Measurements from ENCODE around the gene MTFR1L.
A peak's percentile ranks its signal among the peaks of the same experiment; 100 is the strongest.

MTFR1L gene

GRCh38 chr1:25871086-25871703, 51.4 kb downstream of the MTFR1L start:
- no peak overlapping the region for H3K4me3 Mint-ChIP-seq
- ATAC-seq (no peak), DNase-seq (ENCODE audit: low spot score in 2 of 2) (no peak)
- H3K9me3 Mint-ChIP-seq: no peaks in the 10 kb centered on the region
- H3K27ac Mint-ChIP-seq: no peak overlapping the region
- H3K36me3 Mint-ChIP-seq: no peaks in the 10 kb centered on the region
- H3K4me1 Mint-ChIP-seq: peaks cover 11% of the 10 kb centered on the region

GRCh38 chr1:25871704-25872494, 52.1 kb downstream of the MTFR1L start:
- ATAC-seq: no peak
- Mint-ChIP-seq H3K4me1 (peaks cover 14% of the 10 kb centered on the region), H3K9me3 (no peaks in the 10 kb centered on the region), H3K27ac (no peak overlapping the region), H3K4me3 (no peak overlapping the region), H3K36me3 (no peaks in the 10 kb centered on the region)
- no peak for DNase-seq (ENCODE audit: low spot score in 2 of 2)

GRCh38 chr1:25872713-25873112, 53.0 kb downstream of the MTFR1L start:
- Mint-ChIP-seq H3K36me3 (no peaks in the 10 kb centered on the region), H3K4me3 (no peak overlapping the region), H3K4me1 (peaks cover 14% of the 10 kb centered on the region), H3K9me3 (no peaks in the 10 kb centered on the region), H3K27ac (no peak overlapping the region)
- no peak for ATAC-seq
- DNase-seq (ENCODE audit: low spot score in 2 of 2): no peak

GRCh38 chr1:25873120-25873519, 53.4 kb downstream of the MTFR1L start:
- H3K36me3 Mint-ChIP-seq: no peaks in the 10 kb centered on the region
- ATAC-seq: no peak
- H3K4me3 Mint-ChIP-seq: no peak overlapping the region
- H3K4me1 Mint-ChIP-seq: peaks cover 14% of the 10 kb centered on the region
- no peaks in the 10 kb centered on the region for H3K9me3 Mint-ChIP-seq
- no peak overlapping the region for H3K27ac Mint-ChIP-seq
- DNase-seq (ENCODE audit: low spot score in 2 of 2): no peak

- H3K9me3 Mint-ChIP-seq: no peaks in the 10 kb centered on the region
- no peak for ATAC-seq
- H3K36me3 Mint-ChIP-seq: no peaks in the 10 kb centered on the region
- no peak for DNase-seq (ENCODE audit: low spot score in 2 of 2)
- peak overlapping the region; percentile 81 for H3K4me3 Mint-ChIP-seq
- H3K4me1 Mint-ChIP-seq: peaks cover 14% of the 10 kb centered on the region
- no peak overlapping the region for H3K27ac Mint-ChIP-seq
Measured at GRCh38 chr1:25874209-25874608, 54.5 kb downstream of the MTFR1L start.

- ATAC-seq: no peak
- peaks cover 14% of the 10 kb centered on the region for H3K4me1 Mint-ChIP-seq
Measured at GRCh38 chr1:25874635-25875153, 54.9 kb downstream of the MTFR1L start.

GRCh38 chr1:25875154-25875855, 55.6 kb downstream of the MTFR1L start, which contains the start of gene PAQR7:
PAQR7 (minus strand) TSS chr1:25875708; CDS start chr1:25863839, 11,869 bp downstream.
- peaks cover 14% of the 10 kb centered on the region for H3K4me1 Mint-ChIP-seq
- H3K4me3 Mint-ChIP-seq: peak within 1 kb of the TSS; percentile 81
- no peaks in the 10 kb centered on the region for H3K9me3 Mint-ChIP-seq
- peak within 1 kb of the TSS; percentile 91 for H3K27ac Mint-ChIP-seq
- DNase-seq (ENCODE audit: low spot score in 2 of 2) (peak; percentile 53 to 74), ATAC-seq (peak; percentile 91)
- H3K36me3 Mint-ChIP-seq: no peaks in the 10 kb centered on the region

More at GRCh38 chr1:25874635-25875153, 54.9 kb downstream of the MTFR1L start:
- peak in 1 of 2 donors; percentile 53 for DNase-seq (ENCODE audit: low spot score in 2 of 2)
- Mint-ChIP-seq H3K27ac (peak overlapping the region; percentile 91), H3K9me3 (no peaks in the 10 kb centered on the region), H3K36me3 (no peaks in the 10 kb centered on the region), H3K4me3 (peak overlapping the region; percentile 81)

GRCh38 chr1:25875856-25876692, 56.3 kb downstream of the MTFR1L start:
- no peak for DNase-seq (ENCODE audit: low spot score in 2 of 2)
- peaks cover 14% of the 10 kb centered on the region for H3K4me1 Mint-ChIP-seq
- peak overlapping the region; percentile 87 for H3K27ac Mint-ChIP-seq
- peak overlapping the region; percentile 81 for H3K4me3 Mint-ChIP-seq
- peak; percentile 67 for ATAC-seq
- no peaks in the 10 kb centered on the region for H3K36me3 Mint-ChIP-seq
- no peaks in the 10 kb centered on the region for H3K9me3 Mint-ChIP-seq

- no peak overlapping the region for H3K27ac Mint-ChIP-seq
- ATAC-seq: no peak
- H3K36me3 Mint-ChIP-seq: no peaks in the 10 kb centered on the region
- DNase-seq (ENCODE audit: low spot score in 2 of 2): no peak
- H3K9me3 Mint-ChIP-seq: no peaks in the 10 kb centered on the region
- peaks cover 14% of the 10 kb centered on the region for H3K4me1 Mint-ChIP-seq
- no peak overlapping the region for H3K4me3 Mint-ChIP-seq
Measured at GRCh38 chr1:25876693-25877077, 56.9 kb downstream of the MTFR1L start.

GRCh38 chr1:25877155-25877554, 57.4 kb downstream of the MTFR1L start:
- H3K36me3 Mint-ChIP-seq: no peaks in the 10 kb centered on the region
- H3K4me1 Mint-ChIP-seq: peaks cover 14% of the 10 kb centered on the region
- H3K27ac Mint-ChIP-seq: no peak overlapping the region
- H3K9me3 Mint-ChIP-seq: no peaks in the 10 kb centered on the region
- DNase-seq (ENCODE audit: low spot score in 2 of 2): no peak
- ATAC-seq: no peak
- H3K4me3 Mint-ChIP-seq: no peak overlapping the region

GRCh38 chr1:25878690-25879089, 58.9 kb downstream of the MTFR1L start:
- no peak overlapping the region for H3K27ac Mint-ChIP-seq
- peaks cover 14% of the 10 kb centered on the region for H3K4me1 Mint-ChIP-seq
- ATAC-seq (no peak), DNase-seq (ENCODE audit: low spot score in 2 of 2) (no peak)
- H3K4me3 Mint-ChIP-seq: no peak overlapping the region
- H3K36me3 Mint-ChIP-seq: no peaks in the 10 kb centered on the region
- H3K9me3 Mint-ChIP-seq: no peaks in the 10 kb centered on the region

GRCh38 chr1:25879675-25880074, 59.9 kb downstream of the MTFR1L start:
- ATAC-seq (no peak), DNase-seq (ENCODE audit: low spot score in 2 of 2) (no peak)

GRCh38 chr1:25880518-25880917, 60.8 kb downstream of the MTFR1L start:
- H3K4me1 Mint-ChIP-seq: peaks cover 7% of the 10 kb centered on the region
- H3K36me3 Mint-ChIP-seq: no peaks in the 10 kb centered on the region
- ATAC-seq: no peak
- no peaks in the 10 kb centered on the region for H3K9me3 Mint-ChIP-seq
- no peak overlapping the region for H3K4me3 Mint-ChIP-seq
- DNase-seq (ENCODE audit: low spot score in 2 of 2): no peak
- H3K27ac Mint-ChIP-seq: no peak overlapping the region

More at GRCh38 chr1:25879675-25880074, 59.9 kb downstream of the MTFR1L start:
- Mint-ChIP-seq H3K27ac (no peak overlapping the region), H3K36me3 (no peaks in the 10 kb centered on the region), H3K9me3 (no peaks in the 10 kb centered on the region), H3K4me3 (no peak overlapping the region), H3K4me1 (peaks cover 12% of the 10 kb centered on the region)

GRCh38 chr1:25881266-25881665, 61.5 kb downstream of the MTFR1L start:
- ATAC-seq: peak; percentile 23
- H3K9me3 Mint-ChIP-seq: no peaks in the 10 kb centered on the region
- no peaks in the 10 kb centered on the region for H3K36me3 Mint-ChIP-seq
- H3K4me3 Mint-ChIP-seq: no peak overlapping the region
- DNase-seq (ENCODE audit: low spot score in 2 of 2): no peak
- peaks cover 2% of the 10 kb centered on the region for H3K4me1 Mint-ChIP-seq
- no peak overlapping the region for H3K27ac Mint-ChIP-seq
